GM21737 (cell line): ENCODE measurements around the gene RPL12.
"Not testable (repeated sequence)": the region's sequence is repeated elsewhere in the genome, so short reads cannot be mapped to it uniquely, and the experiment has no call there.

ENCODE experiments used
- ATAC-seq: cut with Tn5 transposase; IDR thresholded peaks from one replicate; pipeline ENCODE4 v1.9.1; 2021; ENCODE audit warnings: mild to moderate bottlenecking, moderate library complexity; ENCODE audit not compliant: unreplicated experiment

Gene RPL12

DNA sequence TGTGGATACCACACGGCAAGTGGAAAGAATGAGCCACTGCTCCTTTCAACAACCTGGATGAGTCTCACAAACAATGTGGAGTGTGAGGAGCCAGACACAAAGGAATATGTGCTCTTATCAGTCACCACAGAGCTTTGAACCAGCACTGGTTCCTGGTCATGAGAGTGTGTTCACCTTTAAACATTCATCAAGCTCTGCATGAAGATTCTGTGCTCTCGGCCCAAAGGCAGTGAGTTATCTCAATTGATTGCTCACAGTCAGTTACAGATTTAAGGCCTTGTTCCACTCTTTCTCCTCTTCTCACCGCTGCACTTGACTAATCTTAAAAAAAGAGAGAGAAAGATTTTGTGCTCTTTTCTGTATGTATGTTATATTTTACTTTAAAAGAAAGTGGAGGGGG is 19.5 kb upstream of the RPL12 start:
- no peak for ATAC-seq

DNA sequence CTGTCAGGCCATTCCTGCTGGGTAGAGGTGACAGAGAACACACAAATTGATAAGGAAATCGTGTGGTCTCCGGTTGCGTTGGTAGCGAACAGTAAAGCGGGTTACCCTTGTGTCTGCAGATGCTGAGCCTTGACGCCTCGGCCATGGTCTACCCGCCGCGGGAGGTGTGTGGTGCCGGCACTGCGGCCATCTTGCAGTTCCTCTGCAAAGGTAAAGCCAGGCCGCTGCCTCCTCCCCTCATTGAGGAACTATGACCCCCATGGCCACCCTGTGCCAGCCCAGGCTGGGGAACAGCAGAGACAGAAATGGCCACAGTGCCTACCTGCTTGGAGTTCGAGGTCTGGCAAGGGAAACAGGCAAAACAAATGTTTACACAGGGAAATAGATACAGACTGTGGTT is 16.4 kb upstream of the RPL12 start:
- ATAC-seq: no peak

DNA sequence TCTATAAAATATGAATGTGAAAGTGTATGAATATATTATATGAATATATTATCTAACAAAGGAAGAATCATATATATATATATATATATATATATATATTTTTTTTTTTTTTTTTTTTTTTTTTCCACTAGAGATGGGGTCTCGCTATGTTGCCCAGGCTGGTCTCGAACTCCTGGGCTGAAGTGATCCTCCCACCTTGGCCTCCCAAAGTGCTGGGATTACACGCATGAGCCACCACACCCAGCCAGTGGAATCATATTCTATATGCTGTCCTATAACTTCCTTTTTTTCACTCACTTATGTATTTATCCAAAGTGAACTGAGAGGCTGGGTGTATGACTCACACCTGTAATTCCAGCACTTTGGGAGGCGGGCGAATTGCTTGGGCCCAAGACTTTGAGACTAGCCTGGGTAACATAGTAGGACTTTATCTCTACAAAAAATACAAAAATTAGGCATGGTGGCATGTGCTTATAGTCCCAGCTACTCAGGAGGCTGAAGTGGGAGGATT is 15.3 kb upstream of the RPL12 start:
- not testable (repeated sequence) for ATAC-seq

DNA sequence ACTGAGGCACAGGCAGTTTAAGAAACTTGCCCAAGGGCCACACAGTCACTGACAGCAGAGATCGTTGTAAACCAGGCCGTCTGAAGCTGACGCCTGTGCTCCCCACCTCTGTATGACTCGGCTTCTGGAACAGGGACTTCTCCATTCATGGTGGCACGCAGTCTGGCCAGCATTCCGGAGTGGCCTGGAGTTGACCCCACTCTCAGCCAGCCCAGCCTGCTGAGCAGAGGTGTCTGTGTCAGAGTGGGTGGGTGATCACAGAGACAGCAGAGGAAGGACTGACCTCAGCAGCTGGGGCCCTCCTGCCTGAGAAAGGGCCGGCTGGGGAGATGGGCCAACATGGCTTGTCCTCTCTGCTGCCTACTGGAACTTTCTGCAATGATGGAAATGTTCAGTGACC is 12.7 kb upstream of the RPL12 start:
- ATAC-seq: no peak

DNA sequence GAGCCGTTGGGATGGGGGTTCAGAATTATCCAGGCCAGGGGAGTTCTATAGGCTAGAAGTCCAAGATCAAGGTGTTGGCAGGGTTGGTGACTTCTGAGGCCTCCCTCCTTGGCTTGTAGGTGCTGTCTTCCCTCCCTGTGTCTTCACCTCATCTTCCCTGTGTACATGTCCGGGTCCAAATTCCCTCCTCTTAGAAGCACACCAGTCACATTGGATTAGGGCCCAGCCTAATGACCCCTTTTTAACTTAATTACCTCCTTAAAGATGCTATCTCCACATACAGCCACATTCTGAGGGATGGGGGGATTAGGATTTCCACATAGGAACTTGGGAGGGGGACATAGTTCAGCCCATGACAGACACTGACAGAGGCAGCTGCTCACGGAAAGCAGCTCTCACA is 12.2 kb upstream of the RPL12 start:
- no peak for ATAC-seq

DNA sequence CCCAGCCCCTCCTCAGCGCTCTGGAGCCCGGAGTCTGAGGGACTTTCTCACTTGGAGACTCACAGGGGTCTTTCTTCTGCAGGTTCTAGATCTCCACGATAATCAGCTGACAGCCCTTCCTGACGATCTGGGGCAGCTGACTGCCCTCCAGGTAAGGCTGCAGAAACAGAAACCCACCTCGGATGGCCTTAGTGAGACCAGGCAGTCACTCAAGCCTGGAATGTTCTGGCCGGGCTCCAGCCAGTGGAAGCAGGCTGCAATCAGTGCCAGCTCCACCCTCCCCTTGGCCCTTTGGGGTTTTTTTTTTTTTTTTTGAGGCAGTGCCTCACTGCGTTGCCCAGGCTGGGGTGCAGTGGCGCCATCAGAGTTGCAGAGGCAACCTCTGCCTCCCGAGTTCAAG is 7.7 kb upstream of the RPL12 start:
- ATAC-seq: no peak

DNA sequence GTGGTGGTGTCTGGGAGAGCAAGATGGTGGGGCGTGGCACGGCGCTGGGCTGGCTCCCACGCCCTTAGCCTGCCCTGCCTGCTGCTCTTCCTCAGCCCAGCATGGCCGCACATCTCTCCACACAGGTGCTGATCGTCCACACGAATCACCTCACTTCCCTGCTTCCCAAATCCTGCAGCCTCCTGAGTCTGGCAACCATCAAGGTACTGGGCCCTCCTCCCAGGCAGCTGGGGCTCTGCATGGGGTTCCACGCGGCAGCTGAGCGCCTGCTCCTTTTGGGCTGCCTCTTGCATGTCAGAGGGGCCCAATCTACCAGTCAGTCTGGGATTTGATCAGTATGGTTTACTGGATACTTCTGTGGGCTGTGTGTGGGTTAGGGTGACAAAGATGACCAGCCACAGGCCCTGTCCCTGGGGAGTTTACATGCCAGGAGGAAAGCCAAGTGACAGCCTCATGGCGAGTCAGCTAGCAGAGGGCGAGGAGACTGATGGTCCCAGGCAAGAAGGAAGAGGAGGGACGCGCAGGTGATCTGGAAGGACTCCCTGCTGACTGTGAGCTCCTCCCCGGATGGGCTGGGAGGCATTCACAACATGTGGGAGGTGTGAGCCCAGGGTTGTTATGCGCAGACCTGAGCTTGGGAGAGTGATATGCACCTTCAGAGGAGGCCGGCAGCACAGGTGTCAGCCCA is 6.1 kb upstream of the RPL12 start:
- ATAC-seq: no peak

DNA sequence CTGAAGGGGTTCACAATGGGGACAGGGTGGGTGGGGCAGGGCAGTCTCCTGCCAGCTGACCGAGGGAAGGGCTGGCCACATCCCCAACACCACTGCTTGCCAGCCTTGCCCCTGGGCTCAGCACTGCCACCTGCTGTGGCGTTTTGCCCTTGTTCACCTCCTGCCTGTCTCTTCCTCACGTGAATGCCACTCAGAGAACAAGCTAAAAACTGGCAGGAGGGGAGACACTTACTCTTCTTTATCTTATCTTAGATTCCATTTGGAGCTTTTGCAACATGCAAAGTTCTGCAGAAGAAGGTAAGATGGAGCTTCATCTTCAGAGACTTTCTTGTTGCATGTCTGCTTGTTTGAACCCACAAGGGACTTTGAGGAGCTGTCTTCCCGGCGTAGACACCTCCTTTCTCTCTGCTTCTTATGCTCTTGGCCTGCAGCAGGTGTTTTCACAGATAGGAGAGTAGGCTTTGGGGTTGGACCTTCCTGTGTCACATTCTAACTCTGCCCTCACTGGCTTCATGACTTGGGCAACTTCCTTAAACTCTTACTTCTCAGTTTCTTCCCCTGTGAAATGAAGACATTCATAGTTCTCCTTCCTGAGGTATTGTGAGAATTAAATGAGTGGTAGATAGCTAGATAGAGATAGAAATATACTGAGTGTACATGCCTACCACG is 4.3 kb upstream of the RPL12 start:
- ATAC-seq: no peak

DNA sequence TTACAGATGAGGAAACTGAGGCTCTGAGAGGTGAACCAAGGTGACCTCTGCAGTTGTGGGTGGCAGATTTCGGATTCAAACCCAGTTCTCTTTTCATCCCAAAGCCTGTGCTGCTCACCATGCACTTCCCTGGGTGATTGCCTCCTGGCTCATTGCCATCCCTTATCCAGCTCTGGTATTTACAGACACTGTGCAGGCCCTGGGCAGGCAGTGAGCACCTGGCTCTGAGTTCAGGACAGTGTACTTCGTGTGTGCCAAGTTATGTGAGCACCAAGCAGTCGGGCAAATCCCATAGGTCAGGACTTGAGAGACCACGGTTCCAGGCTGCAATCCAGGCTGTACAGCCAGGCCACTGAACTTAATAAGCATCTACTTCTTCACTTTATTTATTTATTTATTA is 1.5 kb upstream of the RPL12 start:
- ATAC-seq: no peak

DNA sequence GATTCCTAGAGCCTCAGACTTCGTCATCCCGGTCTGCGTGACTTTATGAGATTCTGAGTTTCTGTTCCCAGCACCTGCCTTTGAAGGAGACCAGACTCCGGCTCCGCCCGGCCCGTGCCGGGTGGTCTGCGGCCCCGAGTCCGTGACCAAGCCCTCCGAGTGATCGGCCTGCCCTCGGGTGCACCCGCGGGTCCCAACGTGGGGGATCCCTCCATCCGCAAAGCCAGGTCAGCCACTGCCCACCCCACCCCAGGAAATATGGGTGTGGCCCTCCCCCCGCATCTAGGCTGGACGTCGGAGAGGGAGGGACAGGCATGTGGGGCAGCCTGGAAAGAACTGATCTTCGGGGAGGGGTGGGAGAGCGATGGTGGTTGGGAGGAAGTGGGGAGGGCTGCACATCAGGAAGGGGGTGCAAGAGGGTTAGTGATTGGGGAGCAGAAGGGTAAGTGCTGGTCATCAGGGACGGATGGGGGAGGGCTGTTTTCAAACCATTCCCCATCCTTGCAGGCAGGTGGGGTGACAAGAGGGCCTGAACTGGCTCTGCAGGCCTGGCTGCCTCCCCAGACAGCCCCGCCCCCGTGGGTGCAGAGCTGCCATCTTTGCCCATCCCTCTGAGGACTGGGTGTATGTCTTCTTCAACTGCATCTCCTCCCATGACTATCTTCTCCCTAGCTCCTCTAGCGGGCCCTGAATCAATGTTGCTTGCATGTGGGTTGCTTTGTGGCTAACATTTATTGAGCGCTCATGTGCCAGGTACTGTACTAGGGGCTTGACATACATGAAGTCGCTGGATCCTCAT is 851 bp upstream of the RPL12 start:
- peak; percentile 5 for ATAC-seq

DNA sequence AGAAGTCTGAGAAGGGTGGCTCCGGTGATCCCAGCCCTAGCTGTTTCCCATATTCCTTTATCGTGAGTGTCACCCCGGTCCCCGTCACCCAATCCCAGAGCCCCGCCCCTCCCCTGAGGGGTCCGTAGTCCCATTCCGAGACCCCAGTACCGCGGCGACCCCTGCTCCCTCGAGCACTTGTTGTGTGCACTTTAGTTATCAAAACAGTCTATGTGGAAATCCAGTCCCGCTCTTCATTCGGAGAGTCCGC is 327 bp upstream of the RPL12 start:
- ATAC-seq: no peak

DNA sequence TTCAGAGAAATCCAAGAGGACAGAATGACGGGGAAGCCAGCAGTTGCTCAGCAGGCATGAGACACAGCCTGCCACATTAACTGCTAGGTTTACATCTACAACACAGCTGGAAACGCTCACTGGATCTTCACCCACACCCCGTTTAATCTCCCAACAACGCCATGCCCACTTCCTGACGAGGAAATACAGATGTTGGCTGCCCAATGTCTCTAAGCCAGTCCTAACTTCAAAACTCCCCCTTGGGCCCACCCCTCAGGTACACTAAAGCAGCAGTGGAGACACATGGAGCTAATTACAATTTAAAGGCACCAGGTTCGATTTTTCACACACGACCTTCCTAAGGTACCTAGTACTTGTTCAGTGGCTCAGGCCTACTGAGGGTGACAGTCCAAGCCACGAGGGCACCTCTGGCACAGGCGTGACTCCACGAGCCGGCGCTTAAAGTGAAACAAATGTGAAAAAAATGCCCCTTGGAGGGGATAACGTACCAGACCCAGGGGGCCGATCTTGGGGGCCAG is 904 bp downstream of the RPL12 start:
- ATAC-seq: no peak

DNA sequence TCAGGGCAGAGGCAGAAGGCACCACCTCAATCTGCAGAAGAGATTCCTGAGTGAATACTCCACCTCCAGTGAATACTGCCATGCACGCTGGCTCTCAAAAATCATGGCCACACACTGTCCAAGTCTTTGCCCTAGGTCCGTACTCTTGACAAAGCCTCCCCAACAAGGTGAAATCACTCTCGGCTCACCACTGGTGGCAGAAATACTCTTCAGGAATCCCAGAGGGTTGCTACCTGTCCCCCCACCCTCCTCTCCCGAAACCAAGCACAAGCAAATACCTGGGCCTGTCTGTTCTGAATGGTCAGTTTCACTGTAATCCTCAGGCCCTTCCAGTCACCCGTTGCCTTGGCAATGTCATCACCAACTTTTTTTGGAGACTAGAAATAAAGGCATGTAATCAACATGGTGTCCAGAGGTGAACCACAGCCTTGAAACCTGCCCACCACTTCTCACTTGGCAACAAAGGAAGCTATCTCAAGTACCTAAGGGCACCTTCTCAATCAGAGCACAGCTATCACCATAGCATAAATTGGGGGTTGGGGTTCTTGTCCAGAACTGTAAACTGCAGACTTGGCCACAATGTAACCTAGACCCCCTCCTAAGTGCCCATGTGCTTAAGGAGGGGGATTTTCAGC is 1.8 kb downstream of the RPL12 start:
- ATAC-seq: no peak

DNA sequence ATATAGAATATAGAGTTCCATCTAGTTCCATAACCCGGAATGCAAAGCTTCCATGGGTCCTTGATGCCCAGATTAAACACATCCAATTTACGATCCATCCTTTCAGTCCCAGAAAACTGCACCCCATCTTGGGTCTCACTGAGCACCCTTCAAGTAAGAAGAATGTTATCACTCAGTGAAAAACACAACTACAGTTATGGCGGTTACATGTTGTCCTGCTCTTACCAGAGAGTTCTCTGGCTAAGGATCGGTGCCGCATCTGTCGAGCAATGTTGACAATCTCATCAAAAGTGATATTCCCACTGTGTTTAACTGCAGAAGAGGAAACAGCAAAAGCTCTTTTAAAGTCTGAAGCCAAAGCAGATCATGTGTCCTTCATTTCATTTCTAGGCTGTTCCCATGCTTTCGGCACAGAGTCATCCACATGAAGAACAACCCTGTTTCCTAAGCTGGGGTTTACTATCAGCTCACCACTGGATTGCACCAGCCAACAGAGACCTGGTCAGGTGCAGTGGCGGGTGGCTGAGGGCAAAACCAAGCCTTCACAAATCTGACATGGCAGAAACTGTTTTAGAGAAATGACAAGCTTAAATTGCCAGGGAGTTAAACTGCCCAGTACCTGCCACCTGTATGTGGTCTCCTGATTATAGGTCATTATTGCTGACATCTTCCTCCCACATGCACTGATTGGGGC is 2.9 kb downstream of the RPL12 start:
- no peak for ATAC-seq

DNA sequence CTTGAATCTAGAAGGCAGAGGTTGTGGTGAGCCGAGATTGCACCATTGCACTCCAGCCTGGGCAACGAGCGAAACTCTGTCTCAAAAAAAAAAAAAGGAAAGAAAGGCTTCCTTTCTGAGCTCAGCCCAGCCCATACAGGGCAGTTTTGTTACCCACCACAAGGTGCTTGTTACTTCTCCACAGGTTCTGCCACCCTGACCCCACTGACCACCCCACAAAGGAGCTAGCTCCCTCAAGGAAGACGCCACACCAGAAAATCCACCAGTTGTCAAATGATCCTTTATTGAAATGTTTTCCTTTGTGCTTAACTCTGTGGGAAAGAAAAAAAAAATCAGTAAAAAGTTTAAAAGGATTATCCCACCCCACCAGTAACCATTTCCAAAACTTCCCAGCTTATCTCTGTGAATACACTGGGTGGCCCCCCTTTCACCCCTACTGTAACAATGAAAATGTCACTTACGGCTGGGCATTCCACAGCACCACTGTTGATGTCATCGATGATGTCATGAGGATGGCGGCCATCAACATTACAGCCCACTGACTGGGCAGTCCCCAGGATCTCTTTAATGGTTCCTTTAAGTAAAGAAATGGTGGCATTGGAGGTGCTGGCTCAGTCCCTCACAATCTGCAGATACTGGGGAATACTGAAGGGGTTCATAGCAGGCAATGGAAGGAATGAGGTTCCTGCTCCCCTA is 3.6 kb downstream of the RPL12 start:
- ATAC-seq: no peak

DNA sequence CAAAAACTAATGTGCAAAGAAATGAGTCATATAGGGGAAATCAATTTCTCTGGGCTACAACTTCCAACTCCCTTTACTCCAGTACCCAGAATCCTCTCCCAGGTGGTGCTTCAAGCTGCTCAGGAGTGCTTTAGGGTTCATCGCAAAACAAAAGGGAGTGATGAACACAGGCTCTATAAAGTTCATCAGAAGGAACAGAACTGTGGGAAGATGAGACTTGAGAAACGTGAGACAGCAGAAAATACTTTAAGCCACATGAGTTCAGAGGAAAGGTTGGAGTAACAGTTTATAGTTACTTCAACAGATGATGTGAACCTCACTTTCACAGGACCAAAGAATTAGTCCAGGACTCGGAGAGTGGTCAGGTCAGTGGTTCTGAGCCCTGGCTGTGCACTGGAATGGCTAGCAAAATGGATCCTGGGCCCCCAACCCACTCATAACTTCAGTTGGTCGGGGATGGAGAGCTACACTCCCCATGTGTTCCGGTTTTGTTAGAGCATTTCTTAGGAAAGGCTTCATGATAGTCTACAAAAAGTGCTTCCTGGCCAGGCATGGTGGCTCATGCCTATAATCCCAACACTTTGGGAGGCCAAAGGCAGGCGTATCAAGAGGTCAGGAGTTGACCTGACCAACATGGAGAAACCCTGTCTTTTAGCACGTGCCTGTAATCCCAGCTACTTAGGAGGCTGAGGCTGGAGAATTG is 4.3 kb downstream of the RPL12 start:
- ATAC-seq: no peak

DNA sequence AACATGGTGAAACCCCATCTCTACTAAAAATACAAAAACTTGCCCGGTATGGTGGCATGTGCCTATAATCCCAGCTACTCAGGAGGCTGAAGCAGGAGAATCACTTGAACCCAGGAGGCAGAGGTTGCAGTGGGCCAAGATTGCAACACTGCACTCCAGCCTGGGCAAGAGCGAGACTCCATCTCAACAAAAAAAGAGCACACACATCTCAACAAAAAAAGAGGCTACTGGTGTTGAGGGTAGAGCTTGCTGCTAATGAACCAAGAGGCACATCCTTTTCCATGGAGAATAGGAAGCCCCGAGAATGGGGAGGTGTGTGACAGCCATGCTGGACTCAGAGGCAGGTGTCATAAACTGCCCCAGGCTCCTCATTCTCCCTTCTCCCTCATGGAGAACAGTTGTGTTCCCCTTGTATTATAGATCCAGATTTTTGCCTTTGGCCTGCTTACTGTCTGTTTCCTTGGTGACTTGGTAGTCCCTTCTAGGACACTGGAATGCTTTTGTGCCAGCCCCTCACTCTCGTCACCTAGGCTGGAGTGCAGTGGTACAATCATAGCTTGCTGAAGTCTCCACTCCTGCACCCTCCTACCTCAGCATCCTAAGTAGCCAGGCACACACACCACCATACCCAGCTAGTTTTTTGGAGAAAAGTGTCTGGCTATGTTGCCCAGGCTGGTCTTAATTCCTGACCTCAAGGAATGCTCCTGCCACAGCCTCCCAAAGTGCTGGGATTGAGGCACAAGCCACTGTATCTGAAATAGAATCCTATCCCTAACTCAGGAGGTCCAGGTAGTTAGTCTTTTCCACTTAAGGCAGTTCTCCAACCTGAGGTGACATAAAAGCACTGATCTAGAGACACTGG is 5.1 kb downstream of the RPL12 start:
- no peak for ATAC-seq

DNA sequence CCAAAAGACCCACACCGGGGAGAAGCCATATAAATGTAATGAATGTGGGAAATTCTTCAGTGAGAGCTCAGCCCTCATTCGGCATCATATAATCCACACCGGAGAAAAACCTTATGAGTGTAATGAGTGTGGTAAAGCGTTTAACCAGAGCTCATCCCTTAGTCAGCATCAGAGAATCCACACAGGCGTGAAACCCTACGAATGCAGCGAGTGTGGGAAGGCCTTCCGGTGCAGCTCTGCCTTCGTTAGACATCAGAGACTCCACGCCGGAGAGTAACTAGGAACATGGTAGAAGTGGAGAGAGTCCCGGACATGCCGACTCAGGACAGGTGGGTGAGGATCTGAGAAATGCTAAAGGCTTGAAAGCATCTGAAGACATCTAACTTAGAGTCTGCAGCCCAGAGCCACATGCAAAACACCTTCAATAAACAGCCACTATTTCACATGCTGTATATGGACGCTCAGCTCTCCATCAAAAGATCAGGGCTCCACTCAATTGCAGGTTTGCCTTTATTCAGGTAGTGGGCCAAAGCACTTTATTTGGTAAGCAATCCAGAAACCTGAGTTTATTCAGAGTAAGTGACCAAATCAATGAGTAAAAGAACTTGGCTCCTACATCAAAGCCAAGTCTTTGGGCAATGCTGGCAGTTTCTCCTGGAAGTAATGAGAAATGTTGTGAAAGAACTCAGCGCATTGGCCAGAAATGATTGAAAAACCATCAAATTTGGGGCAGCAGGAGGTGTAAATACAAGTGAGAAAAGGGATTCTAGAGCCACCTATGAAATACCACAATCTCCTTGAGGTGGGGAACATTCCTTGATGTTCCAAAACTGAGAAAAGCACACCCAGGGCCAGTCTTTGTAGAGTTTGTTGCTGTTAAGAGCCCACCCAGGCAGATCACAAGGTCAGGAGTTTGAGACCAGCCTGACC is 6.0 kb downstream of the RPL12 start:
- no peak for ATAC-seq
